Measurements from ENCODE around the gene NLRP7. TPM values are rescaled to one million over a fixed set of nuclear protein-coding genes. Genes with fewer than 3 reads are reported as not detected.

The NLRP7 gene
- total RNA-seq, 1 donor from 2014 or later: 0.69 TPM

DNA sequence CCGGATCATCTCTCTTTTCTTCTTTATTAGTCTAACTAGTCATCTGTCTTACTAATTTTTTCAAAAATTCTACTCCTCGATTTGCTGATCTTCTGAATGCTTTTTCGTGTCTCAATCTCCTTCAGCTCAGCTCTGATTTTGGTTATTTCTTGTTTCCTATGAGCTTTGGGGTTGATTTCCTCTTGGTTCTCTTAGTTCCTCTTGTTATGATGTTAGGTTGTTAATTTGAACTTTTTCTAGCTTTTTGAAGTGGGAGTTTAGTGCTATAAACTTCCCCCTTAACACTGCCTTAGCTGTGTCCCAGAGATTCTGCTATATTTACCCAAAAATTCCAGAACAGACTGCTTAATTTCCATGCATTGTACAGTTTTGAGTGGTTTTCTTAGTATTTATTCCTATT is 69.9 kb downstream of the NLRP7 start:
- no peak for DNase-seq (ENCODE audit: low spot score)
- Mint-ChIP-seq H3K9me3 (ENCODE audit: unreplicated experiment) (no peaks in the 10 kb centered on the region), H3K36me3 (ENCODE audit: low read depth, unreplicated experiment) (no peaks in the 10 kb centered on the region), H3K27ac (ENCODE audit: unreplicated experiment) (no peak overlapping the region), H3K4me1 (ENCODE audit: unreplicated experiment) (peaks cover 6% of the 10 kb centered on the region), H3K4me3 (ENCODE audit: unreplicated experiment) (no peak overlapping the region), H3K27me3 (ENCODE audit: unreplicated experiment) (peaks cover 2% of the 10 kb centered on the region)
- TF ChIP-seq CTCF (IDR thresholded peaks at IDR 0.05; ENCODE audit: unreplicated experiment): no peak

GRCh38 chr19:54875506-54875905 is 71.8 kb downstream of the NLRP7 start:
- TF ChIP-seq CTCF (IDR thresholded peaks at IDR 0.05; ENCODE audit: unreplicated experiment): no peak
- Mint-ChIP-seq H3K36me3 (ENCODE audit: low read depth, unreplicated experiment) (no peaks in the 10 kb centered on the region), H3K9me3 (ENCODE audit: unreplicated experiment) (no peaks in the 10 kb centered on the region), H3K4me1 (ENCODE audit: unreplicated experiment) (peaks cover 6% of the 10 kb centered on the region), H3K4me3 (ENCODE audit: unreplicated experiment) (no peak overlapping the region), H3K27me3 (ENCODE audit: unreplicated experiment) (peaks cover 2% of the 10 kb centered on the region), H3K27ac (ENCODE audit: unreplicated experiment) (no peak overlapping the region)
- no peak for DNase-seq (ENCODE audit: low spot score)

- DNase-seq (ENCODE audit: low spot score): no peak
- no peak within 1 kb of the TSS for H3K27ac Mint-ChIP-seq (ENCODE audit: unreplicated experiment)
- peaks cover 6% of the 10 kb centered on the region for H3K4me1 Mint-ChIP-seq (ENCODE audit: unreplicated experiment)
- H3K9me3 Mint-ChIP-seq (ENCODE audit: unreplicated experiment): no peaks in the 10 kb centered on the region
- no peak for TF ChIP-seq CTCF (IDR thresholded peaks at IDR 0.05; ENCODE audit: unreplicated experiment)
- no peak within 1 kb of the TSS for H3K4me3 Mint-ChIP-seq (ENCODE audit: unreplicated experiment)
- no peaks in the 10 kb centered on the region for H3K27me3 Mint-ChIP-seq (ENCODE audit: unreplicated experiment)
- no peaks in the 10 kb centered on the region for H3K36me3 Mint-ChIP-seq (ENCODE audit: low read depth, unreplicated experiment)
Observed at GRCh38 chr19:54873990-54874389, 73.3 kb downstream of the NLRP7 start, which contains the start of gene FCAR. Gene FCAR, plus strand, starts transcription at chr19:54874235. Its CDS starts 55 bp downstream, at chr19:54874290.

Other genes with a start within 250 kb of the NLRP7 start
- gene KIR3DL3, start 223.1 kb downstream of the NLRP7 start, total RNA-seq (ENCODE audit: unreplicated experiment): not detected
- gene KIR2DL3, start 209.0 kb downstream of the NLRP7 start, total RNA-seq (ENCODE audit: unreplicated experiment): not detected
- gene KIR2DL1, start 177.7 kb downstream of the NLRP7 start, total RNA-seq (ENCODE audit: unreplicated experiment): not detected
- gene KIR2DL4, start 143.9 kb downstream of the NLRP7 start, total RNA-seq (ENCODE audit: unreplicated experiment): not detected
- not detected for gene KIR3DL1, start 131.1 kb downstream of the NLRP7 start, total RNA-seq (ENCODE audit: unreplicated experiment)
- gene KIR2DS4, start 114.9 kb downstream of the NLRP7 start, total RNA-seq (ENCODE audit: unreplicated experiment): not detected
- not detected for gene KIR3DL2, start 97.1 kb downstream of the NLRP7 start, total RNA-seq (ENCODE audit: unreplicated experiment)
- not detected for gene FCAR, start 73.3 kb downstream of the NLRP7 start, total RNA-seq (ENCODE audit: unreplicated experiment)
- not detected for gene NCR1, start 41.4 kb downstream of the NLRP7 start, total RNA-seq (ENCODE audit: unreplicated experiment)
- 0.31 TPM for gene NLRP2, start 18.8 kb upstream of the NLRP7 start, total RNA-seq (ENCODE audit: unreplicated experiment)
- 1.2 TPM for gene GP6, start 90.7 kb upstream of the NLRP7 start, total RNA-seq (ENCODE audit: unreplicated experiment)
- 13.5 TPM for gene RDH13, start 115.6 kb upstream of the NLRP7 start, total RNA-seq (ENCODE audit: unreplicated experiment)
- gene EPS8L1, start 128.3 kb upstream of the NLRP7 start, total RNA-seq (ENCODE audit: unreplicated experiment): 24.6 TPM
- 136 TPM for gene PPP1R12C, start 170.1 kb upstream of the NLRP7 start, total RNA-seq (ENCODE audit: unreplicated experiment)
- gene TNNT1, start 201.7 kb upstream of the NLRP7 start, total RNA-seq (ENCODE audit: unreplicated experiment): 2.8 TPM
- not detected for gene TNNI3, start 210.2 kb upstream of the NLRP7 start, total RNA-seq (ENCODE audit: unreplicated experiment)
- gene DNAAF3, start 219.1 kb upstream of the NLRP7 start, total RNA-seq (ENCODE audit: unreplicated experiment): 2.2 TPM
- gene SYT5, start 232.8 kb upstream of the NLRP7 start, total RNA-seq (ENCODE audit: unreplicated experiment): 1.6 TPM

Data from endothelial cell (in vitro differentiated cells).